ENCODE measurements around the gene MACF1.
"Not testable (repeated sequence)": the region's sequence is repeated elsewhere in the genome, so short reads cannot be mapped to it uniquely, and the experiment has no call there.

Gene MACF1

DNA sequence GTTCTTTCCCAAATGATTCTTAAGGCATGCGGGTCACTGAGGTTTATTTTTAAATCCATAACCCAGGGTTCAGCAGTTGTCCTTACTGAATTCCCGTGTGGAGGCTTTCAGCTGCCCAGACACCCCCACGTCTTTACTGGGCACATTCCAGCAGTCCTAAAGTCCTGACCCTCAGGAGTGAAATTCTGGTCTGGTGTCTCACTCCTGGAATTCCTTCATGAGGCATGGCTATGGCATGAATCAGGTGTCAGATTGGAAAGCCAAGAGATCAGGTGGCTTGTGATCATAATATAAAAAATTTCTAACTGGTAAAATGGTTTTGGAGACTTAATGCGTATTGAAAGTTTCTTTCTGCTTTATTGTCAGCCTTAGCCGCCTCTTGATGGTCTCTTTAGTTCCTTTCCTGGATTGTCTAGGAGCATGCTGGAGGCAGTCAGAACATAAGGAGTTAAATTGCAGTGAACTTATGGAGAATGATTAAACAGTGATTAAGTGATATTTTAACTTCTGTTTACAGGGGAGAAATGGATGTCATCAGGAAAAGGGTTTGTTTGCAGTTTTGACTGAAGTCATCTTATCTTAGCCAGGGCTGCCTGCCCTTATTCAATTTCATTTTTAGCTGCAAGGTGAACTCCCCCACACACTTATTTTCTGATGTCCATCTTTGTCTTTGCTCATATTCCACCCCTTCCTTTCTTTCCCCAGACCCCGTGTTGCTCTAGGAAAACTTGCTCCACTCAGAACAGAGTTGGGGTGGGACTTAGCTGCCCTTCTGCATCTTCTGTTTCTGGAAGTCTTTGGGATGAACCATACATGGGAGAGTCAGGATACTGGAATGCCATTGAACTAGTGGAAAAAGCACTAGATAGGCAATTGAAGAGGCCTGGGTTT, 25.7 kb upstream of the MACF1 start:
- DNase-seq: no peak

DNA sequence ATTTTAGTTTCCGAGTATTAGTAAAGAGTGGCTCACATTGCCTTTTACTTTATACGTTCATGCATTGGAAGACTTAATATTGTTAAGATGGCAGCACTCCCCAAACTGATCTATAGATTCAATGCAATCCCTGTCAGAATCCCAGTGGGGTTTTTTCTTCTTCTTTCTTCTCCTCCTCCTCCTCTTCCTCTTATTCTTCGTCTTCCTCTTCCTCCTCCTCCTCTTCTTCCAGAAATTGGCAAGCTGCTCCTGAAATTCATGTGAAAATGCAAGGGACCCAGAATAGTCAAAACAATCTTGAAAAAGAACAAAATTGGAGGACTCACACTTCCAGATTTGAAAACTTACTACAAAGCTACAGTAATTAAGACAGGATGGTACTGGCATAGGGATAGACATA, 23.2 kb upstream of the MACF1 start:
- DNase-seq: no peak

- peak; percentile 49 for DNase-seq
Measured at GRCh38 chr1:39182804-39183203, 21.7 kb upstream of the MACF1 start.

DNA sequence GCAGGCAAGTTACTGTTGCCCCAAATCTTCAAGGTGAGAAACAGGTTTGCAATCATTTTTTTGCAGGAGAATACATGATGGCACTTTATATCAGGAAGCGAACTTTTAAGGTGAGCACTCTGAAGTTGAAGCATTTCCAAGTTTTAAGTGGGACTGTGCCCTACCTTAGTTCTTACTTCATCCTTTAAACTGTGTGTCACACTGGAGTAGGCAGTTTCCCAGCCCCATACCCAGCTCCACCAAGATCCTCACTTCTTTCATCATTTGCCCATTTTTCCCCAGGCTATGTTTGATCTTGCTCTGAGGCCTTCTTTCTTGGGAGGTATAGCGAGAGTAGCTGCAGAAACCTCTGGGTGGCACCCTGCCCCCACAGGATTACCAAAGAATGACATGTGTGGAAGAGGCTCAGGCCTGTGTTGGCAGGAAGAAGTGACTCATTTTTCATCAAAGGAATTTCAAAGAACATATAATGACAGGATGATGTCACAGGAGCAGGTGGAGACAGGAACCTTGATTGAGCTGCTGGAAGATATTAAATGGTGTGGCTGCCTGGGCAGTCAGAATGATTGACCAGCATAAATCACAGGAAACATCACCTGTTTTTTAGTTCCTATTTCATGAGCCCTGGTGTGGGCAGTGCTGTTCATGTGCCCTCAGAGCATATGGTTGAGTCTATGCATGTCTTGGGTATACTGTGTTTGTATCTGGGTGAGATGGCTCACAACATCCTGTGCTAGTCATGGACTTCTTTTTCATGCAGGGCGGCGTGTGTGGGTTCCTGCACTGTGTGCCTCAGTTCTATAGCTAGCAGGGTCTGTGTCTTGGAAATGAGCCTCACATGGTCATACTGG, 20.8 kb upstream of the MACF1 start:
- peak; percentile 78 for DNase-seq

DNA sequence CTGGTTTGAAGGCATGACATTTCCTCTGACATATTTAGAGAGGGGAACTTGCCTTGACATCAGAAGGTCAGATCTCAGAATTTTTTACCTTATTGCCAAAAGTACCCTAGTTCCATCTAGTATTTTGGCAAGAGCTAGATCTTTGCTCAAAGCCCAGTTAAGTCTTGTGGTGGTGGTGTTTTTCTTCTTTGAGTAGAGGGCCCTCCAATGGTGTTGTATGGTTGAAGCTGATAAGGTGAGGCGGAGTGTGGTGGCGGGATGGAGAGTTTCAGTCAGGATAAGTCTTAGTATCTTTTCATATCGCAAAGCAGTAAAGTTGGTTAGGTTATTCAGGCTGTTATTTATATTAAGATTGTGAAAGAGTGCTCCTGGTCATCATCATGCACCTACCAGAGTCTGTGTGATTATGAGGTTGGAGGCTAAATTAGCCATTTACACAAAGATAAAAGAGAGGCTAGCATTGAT, 20.1 kb upstream of the MACF1 start:
- DNase-seq: no peak

DNA sequence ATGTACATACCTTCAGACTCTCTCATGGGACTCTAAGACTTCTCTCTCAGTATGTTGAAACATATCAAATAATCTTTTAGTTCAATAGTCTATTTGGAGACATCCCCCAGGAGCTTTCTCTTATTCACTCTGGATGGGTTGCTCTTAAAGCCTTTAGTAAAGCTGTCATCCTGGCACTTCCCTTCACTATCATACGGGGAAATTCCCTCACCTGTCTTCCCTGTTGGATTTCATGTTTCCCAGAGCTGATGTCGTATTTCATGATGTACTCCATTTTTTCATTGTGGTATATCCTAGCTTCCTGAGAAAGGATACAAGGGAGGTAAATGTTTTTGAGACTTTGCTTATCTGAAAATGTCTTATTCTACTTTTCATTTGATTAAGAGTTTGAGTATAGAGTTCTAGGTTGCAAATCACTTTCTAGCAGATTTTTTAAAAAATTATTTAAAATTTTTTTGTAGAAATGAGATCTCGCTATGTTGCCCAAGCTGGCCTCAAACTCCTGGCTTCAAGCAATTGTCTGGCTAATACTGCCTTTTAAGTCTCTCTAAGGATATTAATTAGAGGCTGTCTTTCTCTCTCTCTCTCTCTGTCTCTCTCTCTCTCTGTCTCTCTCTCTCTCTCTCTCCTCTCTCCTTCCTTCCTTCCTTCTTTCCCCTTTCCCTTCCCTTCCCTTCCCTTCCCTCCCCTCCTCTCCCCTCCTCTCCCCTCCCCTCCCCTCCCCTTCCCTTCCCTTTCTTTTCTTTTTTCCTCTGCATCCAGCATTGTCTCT, 17.0 kb upstream of the MACF1 start:
- no peak for DNase-seq

GRCh38 chr1:39189592-39190041, 14.9 kb upstream of the MACF1 start:
- no peak for DNase-seq

- DNase-seq: no peak
Measured at GRCh38 chr1:39190096-39190495, 14.4 kb upstream of the MACF1 start.

DNA sequence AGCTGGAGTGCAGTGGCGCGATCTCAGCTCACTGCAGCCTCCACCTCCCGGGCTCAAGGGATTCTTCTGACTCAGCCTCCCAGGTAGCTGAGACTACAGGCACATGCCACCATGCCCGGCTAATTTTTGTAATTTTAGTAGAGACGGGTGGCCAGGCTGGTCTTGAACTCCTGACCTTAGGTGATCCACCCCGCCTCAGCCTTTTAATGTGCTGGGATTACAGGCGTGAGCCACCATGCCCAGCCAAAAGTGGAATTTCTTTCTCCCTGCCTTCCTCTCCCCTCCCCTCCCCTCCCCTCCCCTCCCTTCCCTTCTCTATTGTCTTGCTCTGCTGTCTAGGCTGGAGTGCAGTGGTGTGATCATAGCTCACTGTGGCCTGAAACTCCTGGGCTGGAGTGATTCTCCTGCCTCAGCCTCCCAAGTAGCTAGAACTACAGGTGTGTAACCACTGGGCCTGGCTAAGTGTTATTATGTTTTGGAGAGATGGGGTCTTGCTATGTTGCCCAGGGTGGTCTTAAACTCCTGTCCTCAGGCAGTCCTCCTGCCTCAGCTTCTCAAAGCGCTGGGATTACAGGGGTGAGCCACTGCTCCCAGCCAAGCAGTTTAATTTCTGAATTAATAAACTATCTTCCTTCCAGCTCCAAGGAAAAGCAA, 10.0 kb upstream of the MACF1 start:
- DNase-seq: no peak

DNA sequence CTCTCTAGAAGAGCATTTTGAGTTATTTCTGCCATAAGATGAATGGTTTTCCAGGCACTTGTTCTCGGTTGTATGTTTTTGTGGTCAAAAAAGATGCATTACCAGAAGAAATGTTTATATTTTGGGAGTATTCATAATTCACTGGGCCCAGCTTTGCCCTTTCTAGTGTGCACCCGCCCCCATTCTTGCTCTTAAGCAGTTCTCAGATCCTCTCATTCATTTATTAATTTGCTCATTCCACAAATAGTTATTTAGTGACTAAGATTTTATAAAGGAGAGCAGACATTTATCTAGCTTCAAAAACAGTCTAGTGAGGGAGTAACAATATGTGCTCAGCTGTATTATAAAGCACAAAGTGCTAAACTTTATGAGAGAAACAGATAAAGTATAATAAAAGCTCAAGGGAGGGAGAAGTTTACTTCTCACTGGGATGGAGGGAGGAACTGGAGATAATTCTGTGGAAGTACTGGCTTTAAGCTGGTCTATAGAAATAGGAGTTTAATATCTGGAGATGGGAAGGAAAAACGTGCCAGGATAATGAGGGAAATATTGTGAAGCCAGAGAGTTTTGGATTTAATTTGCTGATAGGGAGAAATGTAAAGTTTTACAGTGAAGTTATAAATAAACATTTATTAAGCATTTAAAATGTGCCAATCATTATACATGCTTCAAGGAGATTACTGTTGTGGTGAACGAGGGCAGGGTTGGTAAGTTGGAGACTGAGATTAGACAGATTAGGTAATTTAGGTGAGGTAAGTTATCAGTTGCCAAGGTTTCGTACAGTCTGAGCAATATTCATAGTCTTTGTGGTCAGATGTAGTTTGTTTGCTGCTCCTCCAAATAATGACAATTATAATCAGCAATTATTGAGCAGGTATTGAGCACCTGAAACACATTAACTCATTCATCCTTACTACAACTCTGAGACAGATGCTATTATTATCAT, 9.1 kb upstream of the MACF1 start:
- no peak for DNase-seq

DNA sequence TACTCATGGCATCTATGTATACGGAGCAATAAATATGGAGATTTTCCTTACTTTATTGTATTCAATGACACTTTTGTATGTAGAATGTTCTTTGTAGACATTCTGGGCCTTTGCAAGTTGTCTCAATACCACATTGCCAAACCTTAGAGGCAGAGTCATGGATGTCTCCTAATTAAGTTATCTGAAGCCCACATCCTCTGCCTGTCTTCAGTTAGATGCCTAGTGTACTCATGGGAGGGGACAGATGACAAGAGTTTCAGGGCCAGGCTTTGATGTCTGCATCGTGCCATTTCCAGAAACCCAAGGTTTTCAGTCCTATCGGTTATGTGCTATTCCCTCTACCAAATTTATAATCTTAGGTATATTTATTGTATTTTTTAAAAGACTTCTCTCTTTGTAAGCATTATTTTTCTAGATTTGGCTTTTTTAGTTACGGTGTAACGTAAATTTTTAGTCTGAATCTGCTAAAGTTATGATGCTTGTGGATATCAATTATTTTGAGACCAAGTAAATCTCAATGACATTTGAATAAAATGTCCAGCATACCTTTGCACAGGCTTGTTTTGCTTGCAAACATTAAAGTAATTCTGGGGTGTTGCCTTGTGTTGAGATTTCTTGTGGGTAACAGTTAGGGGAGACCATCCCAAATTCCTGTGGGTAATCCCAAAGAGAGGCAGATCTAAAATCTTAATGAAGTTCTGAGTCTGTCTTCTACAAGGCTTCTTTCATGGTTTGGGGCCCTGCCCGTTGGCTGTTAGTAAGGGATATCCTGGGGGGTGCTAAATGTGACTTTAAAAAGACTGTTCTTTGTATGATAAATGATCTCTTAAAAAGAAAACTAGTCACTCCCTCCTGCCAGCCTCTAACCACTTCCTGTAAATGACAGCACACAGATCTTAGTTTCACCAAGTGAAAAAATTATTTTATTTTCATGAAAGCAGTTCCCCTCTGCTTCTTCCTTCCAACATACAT, 8.0 kb upstream of the MACF1 start:
- DNase-seq: no peak

DNA sequence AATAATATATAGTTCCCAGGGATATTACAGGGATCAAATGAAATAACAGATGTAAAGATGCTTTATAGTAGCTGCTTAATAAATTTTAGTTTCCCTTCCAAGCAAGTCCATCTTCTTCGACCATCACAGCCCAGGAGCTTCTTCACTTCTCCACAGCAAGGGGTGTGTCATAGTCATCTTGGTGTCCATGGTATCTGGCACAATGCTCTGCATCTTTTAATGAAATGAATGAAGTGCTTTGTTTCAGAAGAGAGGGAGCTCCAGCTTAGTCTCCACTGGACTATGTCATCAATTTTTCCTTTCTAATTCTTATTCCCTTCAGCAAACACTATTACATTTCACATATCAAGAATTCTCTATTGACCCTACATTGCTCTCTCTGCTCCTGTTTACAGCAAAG, 4.9 kb upstream of the MACF1 start:
- DNase-seq: no peak

- DNase-seq: no peak
Measured at GRCh38 chr1:39205102-39205780, 746 bp downstream of the MACF1 start.

DNA sequence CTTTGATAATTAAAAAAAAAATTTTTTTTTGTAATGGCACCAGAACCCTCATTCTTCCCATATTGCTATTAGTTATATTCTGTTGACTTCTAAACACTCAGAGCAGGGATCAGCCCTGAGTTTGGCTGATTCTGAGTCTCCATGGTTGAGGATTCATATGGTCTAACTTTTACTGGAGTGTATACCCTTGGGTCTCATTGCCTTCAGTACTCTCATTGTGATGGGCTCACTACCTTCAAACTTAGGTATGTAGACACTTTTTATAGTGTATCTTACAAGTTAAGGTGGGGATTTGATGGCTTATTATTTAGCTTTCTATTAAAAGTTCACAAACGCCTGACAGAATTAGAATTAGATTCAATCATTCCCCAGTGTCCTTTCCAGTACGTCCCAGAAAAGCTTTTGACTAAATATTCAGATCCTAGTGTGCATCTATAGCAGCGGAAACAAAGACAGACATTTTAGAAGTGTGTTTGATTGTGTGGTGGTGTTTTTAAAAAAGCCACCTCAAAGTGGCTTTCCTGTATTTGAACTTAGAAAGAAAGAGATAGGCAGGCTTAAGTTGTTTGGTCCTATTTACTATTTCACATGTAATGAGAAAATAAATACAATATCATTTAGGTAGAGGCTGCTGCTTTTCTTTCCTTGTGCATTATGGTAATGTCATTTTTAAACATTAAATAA, 1.4 kb downstream of the MACF1 start:
- DNase-seq: no peak

DNA sequence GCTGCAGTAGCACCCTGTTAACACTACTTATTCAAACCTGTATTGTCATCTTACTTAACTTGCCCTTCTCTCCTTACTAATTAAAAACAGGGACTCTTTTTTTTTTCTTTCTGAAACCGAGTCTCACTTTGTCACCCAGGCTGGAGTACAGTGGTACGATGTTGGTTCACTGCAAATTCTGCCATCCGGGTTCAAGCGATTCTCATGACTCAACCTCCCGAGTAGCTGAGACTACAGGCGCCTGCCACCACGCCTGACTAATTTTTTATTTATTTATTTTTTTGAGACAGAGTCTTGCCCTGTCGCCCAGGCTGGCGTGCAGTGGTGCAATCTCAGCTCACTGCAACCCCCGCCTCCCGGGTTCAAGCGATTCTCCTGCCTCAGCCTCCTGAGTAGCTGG, 3.9 kb downstream of the MACF1 start:
- not testable (repeated sequence) for DNase-seq

- DNase-seq: no peak
Measured at GRCh38 chr1:39210649-39211048, 6.2 kb downstream of the MACF1 start.

DNA sequence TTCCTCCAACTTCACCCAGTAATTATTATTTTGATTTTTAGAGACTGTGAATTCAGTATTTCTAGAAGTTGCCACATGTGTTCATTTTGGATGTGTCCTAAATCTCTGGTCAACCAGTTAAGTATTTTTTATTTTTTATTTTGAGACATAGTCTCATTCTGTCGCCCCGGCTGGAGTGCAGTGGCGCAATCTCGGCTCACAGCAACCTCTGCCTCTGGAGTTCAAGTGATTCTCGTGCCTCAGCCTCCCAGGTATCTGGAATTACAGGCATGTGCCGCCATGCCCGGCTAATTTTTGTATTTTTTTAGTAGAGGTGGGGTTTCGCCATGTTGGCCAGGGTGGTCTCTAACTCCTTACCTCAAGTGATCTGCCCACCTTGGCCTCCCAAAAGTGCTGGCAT, 8.0 kb downstream of the MACF1 start:
- no peak for DNase-seq

DNA sequence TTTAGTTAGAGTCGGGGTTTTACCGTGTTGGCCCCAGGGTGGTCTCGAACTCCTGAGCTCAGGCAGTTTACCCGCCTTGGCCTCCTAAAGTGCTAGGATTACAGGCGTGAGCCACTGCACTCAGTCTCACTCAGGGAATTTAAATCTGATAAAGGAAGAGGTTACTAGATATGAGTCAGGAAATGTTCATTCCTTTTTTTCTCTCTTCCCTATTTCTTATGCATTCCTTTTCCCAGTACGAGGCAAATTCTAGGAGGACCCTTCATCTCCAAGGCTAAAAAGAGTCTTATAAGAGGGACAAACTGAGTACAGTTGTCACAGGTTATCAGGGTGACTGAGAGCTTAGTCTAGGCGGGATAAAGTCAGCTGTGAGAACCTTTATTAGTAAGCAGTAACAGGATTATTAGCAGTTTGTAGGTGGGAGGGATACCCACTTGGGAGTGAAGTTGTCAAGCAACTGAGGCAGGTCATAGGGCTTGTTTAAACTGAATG, 9.1 kb downstream of the MACF1 start:
- DNase-seq: peak; percentile 86

Data from NCI-H82 (cell line).